Stomach (tissue), 19 donors: ENCODE results near the gene CYP26B1. TPM values are rescaled to one million over a fixed set of nuclear protein-coding genes. Genes with fewer than 3 reads are reported as not detected.

ENCODE experiments used
- DNase-seq, 2 donors: peaks; one replicate each; pipeline versions ENCODE4 v3.0.0 to v3.0.0-alpha.2; 2013 to 2019
- H3K27ac ChIP-seq, 5 donors: fragments of 200-600 bp in 4 of 5; sonication (generic) in 4 of 5; one replicate each; pipeline ENCODE4 v1.5.1; 2013 to 2019; ENCODE audit warnings: mild to moderate bottlenecking in 1 of 5, moderate library complexity in 1 of 5
- H3K27me3 ChIP-seq, 3 donors: fragments of 200-600 bp; sonication (generic); one replicate each; pipeline ENCODE4 v1.5.1; 2017 to 2019; ENCODE audit warnings: mixed run types in 1 of 3
- H3K36me3 ChIP-seq, 4 donors: fragments of 200-600 bp; sonication (generic); 1 replicate in 3 of 4; 2 replicates in 1 of 4; pipeline ENCODE4 v1.5.1; 2016 to 2019
- H3K4me1 ChIP-seq, 4 donors: fragments of 200-600 bp; sonication (generic); one replicate each; pipeline ENCODE4 v1.5.1; 2016 to 2019
- H3K4me3 ChIP-seq, 4 donors: fragments of 200-600 bp; sonication (generic) in 3 of 4; one replicate each; pipeline ENCODE4 v1.5.1; 2016 to 2019; ENCODE audit warnings: mild to moderate bottlenecking in 1 of 4
- H3K9me3 ChIP-seq, 4 donors: fragments of 200-600 bp; sonication (generic); one replicate each; pipeline ENCODE4 v1.5.1; 2016 to 2019
- CTCF ChIP-seq, 7 experiments: fragments of 450-650 bp in 4 of 7; fragments of 200-600 bp in 3 of 7; sonication (generic) in 3 of 7; IDR thresholded peaks; one replicate each; pipeline ENCODE4 v1.5.1; 2016 to 2019; ENCODE audit warnings: antibody characterized with exemption in 7 of 7, control low read depth in 2 of 7, mild to moderate bottlenecking in 1 of 7
- EP300 ChIP-seq: sonication (generic); formaldehyde crosslinking; IDR thresholded peaks from one replicate; pipeline ENCODE4 v1.6.1; 2017; ENCODE audit warnings: antibody characterized with exemption
- POLR2A ChIP-seq, 4 donors: fragments of 450-650 bp; IDR thresholded peaks; one replicate each; pipeline ENCODE4 v1.6.1; 2016; ENCODE audit warnings: antibody characterized with exemption in 4 of 4, control low read depth in 2 of 4, mild to moderate bottlenecking in 1 of 4, moderate library complexity in 1 of 4
- POLR2AphosphoS5 ChIP-seq, 3 donors: sonication (generic); formaldehyde crosslinking; IDR thresholded peaks; one replicate each; pipeline ENCODE4 v1.6.1; 2016; ENCODE audit warnings: antibody characterized with exemption in 3 of 3
- WGBS, 5 donors: extraction: QIAGEN DNeasy Blood & Tissue Kit in 3 of 5; methylation state at CpG; one replicate each; pipeline versions ENCODE4 v1.1.5 to v1.1.7; 2013 to 2018; 5-methylcytosine and 5-hydroxymethylcytosine counted together
- intact Hi-C: fragments of 100-400 bp; cut with DNase I; formaldehyde crosslinking; loops from one replicate; pipeline ENCODE4 v1.15.1; 2023; ENCODE audit warnings: low total_unique reads
- long read RNA-seq, 10 donors: transcript quantifications; one replicate each; lab custom pipeline, GENCODE V29; 2026
- polyA plus RNA-seq, 3 donors: library from polyadenylated mRNA; stranded (reverse); fragments of 200-250 nt; gene quantifications; one replicate each; pipeline ENCODE4 v1.2.3, GENCODE V29; 2013
- total RNA-seq, 5 donors: library from RNA; depleted of rRNA; stranded (reverse); fragments of >200 nt; gene quantifications; one replicate each; pipeline versions ENCODE4 v1.1.0 to v1.2.3, GENCODE V29; 2014 to 2016
- donor health status: healthy with polysubstance abuse.
- donor health status: Bipolar disorder and iron deficiency.
- donor health status: healthy.

CYP26B1 gene
- 1 to 10 TPM in 2 of 5 donors, under 1 TPM in 1, not detected in 2; 0.45 to 2.4 (median 1.4) TPM for total RNA-seq
- 1 to 10 TPM in 1 of 3 donors, under 1 TPM in 1, not detected in 1; 0.95 to 1.1 TPM for polyA plus RNA-seq
- long read RNA-seq, donor 1, result 0 reads
- long read RNA-seq, donor 2, full-length matches to known transcripts, result 1 of 1 reads
- long read RNA-seq, donor 2, partial matches to known transcripts, result 0 of 1 reads
- long read RNA-seq, donor 2, other reads (novel, unspliced or antisense), result 0 of 1 reads
- long read RNA-seq, donor 3, result 0 reads
- long read RNA-seq, donor 4, result 0 reads
- long read RNA-seq, donor 5, result 0 reads
- long read RNA-seq, donor 6, result 0 reads
- long read RNA-seq, donor 7, result 0 reads
- long read RNA-seq, donor 8, result 0 reads
- long read RNA-seq, donor 9, full-length matches to known transcripts, result 1 of 1 reads
- long read RNA-seq, donor 9, partial matches to known transcripts, result 0 of 1 reads
- long read RNA-seq, donor 9, other reads (novel, unspliced or antisense), result 0 of 1 reads
- long read RNA-seq, donor 10, result 0 reads

- Histone ChIP-seq H3K9me3 (peaks cover 0 to 14% (median 2%) of the 10 kb centered on the region in 4 donors), H3K4me1 (peaks cover 68 to 81% (median 79%) of the 10 kb centered on the region in 4 donors), H3K36me3 (no peaks in the 10 kb centered on the region), H3K4me3 (peak within 1 kb of the TSS; percentile 48 to 60 (median 54)), H3K27ac (peak within 1 kb of the TSS in 1 of 5 donors; percentile 38), H3K27me3 (peaks cover 36 to 98% (median 76%) of the 10 kb centered on the region in 3 donors)
- intact Hi-C loops, result no loop called here
- DNase-seq, result peak; percentile 26 to 67
- WGBS, 5 donors, result 0 to 4% (median 2%) methylated on average over 28 to 69 of the region's 69 CpGs
- no peak for TF ChIP-seq POLR2A (IDR thresholded peaks at IDR 0.05)
- TF ChIP-seq EP300, result no peak
- no peak for TF ChIP-seq CTCF (IDR thresholded peaks at IDR 0.05)
- no peak for TF ChIP-seq POLR2AphosphoS5 (IDR thresholded peaks at IDR 0.05)
These were observed at the start of gene CYP26B1 for GRCh38 chr2:72147303-72147971. TSS of gene CYP26B1 (minus strand) at chr2:72147862. CDS start at chr2:72147834, 28 bp downstream.

- H3K27ac ChIP-seq, result no peak overlapping the region
- no peak for DNase-seq
- H3K4me1 ChIP-seq, result peaks cover 0 to 8% (median 2%) of the 10 kb centered on the region in 4 donors
- H3K27me3 ChIP-seq, result no peaks in the 10 kb centered on the region
- intact Hi-C loops, result no loop called here
- H3K36me3 ChIP-seq, result no peaks in the 10 kb centered on the region
- TF ChIP-seq EP300, result no peak
- TF ChIP-seq POLR2A (IDR thresholded peaks at IDR 0.05), result no peak
- no peak for TF ChIP-seq CTCF (IDR thresholded peaks at IDR 0.05)
- no peak for TF ChIP-seq POLR2AphosphoS5 (IDR thresholded peaks at IDR 0.05)
- H3K9me3 ChIP-seq, result no peaks in the 10 kb centered on the region
- no peak overlapping the region for H3K4me3 ChIP-seq
These were observed 46.1 kb upstream of the CYP26B1 start for GRCh38 chr2:72193723-72194122.

- no peak for DNase-seq
- no peak overlapping the region for H3K4me3 ChIP-seq
- intact Hi-C loops, result no loop called here
- WGBS, 5 donors, result 65 to 89% (median 80%) methylated on average over 1 of the region's 1 CpG
- H3K36me3 ChIP-seq, result peaks cover 0 to 7% (median 2%) of the 10 kb centered on the region in 4 donors
- H3K4me1 ChIP-seq, result no peaks in the 10 kb centered on the region
- peaks cover 0 to 9% (median 0%) of the 10 kb centered on the region in 4 donors for H3K9me3 ChIP-seq
- TF ChIP-seq POLR2AphosphoS5 (IDR thresholded peaks at IDR 0.05) (no peak), CTCF (IDR thresholded peaks at IDR 0.05) (no peak), EP300 (no peak), POLR2A (IDR thresholded peaks at IDR 0.05) (no peak)
- H3K27me3 ChIP-seq, result no peaks in the 10 kb centered on the region
- H3K27ac ChIP-seq, result no peak overlapping the region
These were observed 43.8 kb upstream of the CYP26B1 start for GRCh38 chr2:72191441-72191840.

GRCh38 chr2:72185206-72185605 lies 37.5 kb upstream of the CYP26B1 start:
- H3K9me3 ChIP-seq, result peaks cover 0 to 9% (median 0%) of the 10 kb centered on the region in 4 donors
- H3K27me3 ChIP-seq, result no peaks in the 10 kb centered on the region
- no peak overlapping the region for H3K27ac ChIP-seq
- H3K4me3 ChIP-seq, result no peak overlapping the region
- TF ChIP-seq POLR2A (IDR thresholded peaks at IDR 0.05), result no peak
- TF ChIP-seq POLR2AphosphoS5 (IDR thresholded peaks at IDR 0.05), result no peak
- no peak for TF ChIP-seq EP300
- TF ChIP-seq CTCF (IDR thresholded peaks at IDR 0.05), result no peak
- peaks cover 0 to 7% (median 2%) of the 10 kb centered on the region in 4 donors for H3K36me3 ChIP-seq
- DNase-seq, result peak in 1 of 2 donors; percentile 41
- H3K4me1 ChIP-seq, result peaks cover 0 to 11% (median 7%) of the 10 kb centered on the region in 4 donors
- intact Hi-C loops, result no loop called here
- 46 to 84% (median 74%) methylated on average over 1 of the region's 1 CpG for WGBS, 5 donors
